CD4-positive, alpha-beta T cell treated with Interleukin-1 beta for 1 hour (primary cell): ENCODE results near the gene PANX2.
A peak's percentile ranks its signal among the peaks of the same experiment; 100 is the strongest.

Experiments
- DNase-seq, 2 donors: peaks; one replicate each; pipeline ENCODE4 v3.0.0-alpha.2; 2020 to 2022

The PANX2 gene

DNA sequence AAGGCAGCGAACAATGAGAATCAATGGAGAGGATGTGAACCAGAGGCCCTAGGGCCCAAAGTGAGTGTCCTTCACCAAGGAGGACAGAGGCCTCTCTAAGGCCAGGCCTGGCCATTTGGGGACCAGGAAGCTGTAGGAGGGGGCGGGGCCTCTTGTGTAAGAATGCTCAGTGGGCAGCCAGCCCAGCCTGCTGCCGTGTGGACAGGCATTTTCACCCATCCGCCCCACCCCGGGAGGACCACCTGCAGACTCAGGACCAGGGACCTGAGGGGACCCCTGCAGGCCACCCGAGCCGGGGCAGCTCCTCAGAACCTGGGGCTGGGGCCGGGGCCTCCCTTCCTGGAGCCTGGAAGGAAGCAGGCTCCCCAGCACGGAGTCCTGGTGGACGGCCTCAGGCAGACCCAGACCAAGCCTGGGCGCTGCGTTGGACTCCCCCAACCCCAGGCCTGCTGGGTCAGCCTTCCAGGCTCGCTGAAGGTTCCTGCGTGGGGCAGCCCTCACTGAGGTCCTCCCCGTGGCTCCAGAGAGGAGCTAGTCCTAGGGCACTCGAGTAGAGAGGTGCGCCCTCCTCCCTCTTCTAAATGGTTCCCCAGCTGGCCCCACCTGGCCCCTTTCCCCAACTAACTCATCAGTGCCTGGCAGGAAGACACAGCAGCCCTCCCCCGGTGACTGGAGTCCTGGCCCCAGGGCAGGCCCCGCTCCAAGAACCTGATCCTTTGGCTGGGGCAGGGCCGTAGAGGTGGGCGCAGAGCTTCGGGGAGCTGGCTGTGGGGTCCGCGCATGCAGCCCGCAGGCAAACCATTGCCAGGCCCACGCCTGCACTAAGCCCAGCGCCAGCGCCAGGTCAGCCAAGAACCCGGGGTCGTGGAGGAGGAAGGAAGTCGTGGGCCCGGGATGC lies 13.7 kb downstream of the PANX2 start:
- no peak for DNase-seq

DNA sequence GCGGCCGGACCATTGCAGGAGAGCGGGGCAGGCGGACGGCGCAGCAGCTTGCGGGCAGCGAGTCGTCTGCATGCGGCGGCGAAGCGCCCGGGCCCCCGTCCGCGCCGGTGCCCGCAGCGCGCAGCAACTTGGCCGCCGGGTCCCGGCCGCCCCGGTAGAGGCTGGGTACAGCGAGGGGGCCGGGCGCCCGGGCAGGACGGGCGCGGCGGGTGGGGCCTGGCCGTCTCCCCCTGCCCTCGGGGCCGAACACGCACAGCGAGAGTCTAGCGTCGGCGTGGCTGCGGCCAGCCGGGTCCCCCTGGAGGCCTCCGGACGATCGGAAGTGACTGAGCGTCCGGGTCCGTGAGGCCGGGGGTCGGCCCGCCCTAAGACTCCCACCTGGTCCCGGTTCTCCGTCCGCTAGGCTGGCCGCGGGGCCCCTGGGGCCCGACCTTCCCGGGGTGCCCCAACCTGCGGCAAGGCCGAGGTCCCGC lies 14.4 kb downstream of the PANX2 start:
- no peak for DNase-seq

DNA sequence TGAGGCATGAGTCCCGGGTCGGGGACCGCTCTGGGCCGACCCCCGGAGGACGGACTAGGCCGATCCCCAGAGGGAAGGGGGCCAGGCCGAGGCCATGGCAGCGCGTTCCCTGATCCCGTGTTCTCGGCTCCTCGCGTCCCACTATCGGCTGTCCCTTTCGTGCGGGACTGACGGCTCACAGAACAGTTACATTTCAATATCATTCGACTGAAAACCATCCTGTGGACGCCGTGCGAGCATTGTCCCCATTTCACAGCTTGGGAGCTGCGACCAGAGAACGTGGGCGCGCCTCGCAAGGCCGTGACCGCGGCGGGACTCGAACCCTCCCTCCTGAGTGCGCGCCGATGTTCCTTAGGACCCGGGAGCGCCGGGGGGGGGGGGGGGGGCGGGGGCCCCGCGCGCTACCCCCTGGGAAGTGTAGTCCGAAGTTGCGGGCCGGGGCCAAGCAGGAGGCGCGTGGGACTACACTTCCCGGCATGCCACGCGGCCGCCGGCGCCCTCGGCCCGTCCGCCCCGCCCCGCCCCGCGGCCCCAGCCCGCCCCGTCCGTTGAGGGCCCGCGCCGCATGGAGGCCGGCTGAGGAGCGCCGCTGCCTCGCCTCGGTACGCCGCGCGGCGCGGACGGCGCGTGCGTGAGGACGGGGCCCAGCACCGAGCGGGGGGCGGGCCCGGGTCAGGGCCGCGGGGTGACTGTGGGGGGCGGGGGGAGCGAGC lies 15.0 kb downstream of the PANX2 start, which contains the start of gene TRABD:
TSS of gene TRABD (plus strand) at position 539 of the 713 bp plus-strand sequence. CDS start 7,148 bp downstream, outside the sequence.
- DNase-seq, result peak; percentile 91 to 92

DNA sequence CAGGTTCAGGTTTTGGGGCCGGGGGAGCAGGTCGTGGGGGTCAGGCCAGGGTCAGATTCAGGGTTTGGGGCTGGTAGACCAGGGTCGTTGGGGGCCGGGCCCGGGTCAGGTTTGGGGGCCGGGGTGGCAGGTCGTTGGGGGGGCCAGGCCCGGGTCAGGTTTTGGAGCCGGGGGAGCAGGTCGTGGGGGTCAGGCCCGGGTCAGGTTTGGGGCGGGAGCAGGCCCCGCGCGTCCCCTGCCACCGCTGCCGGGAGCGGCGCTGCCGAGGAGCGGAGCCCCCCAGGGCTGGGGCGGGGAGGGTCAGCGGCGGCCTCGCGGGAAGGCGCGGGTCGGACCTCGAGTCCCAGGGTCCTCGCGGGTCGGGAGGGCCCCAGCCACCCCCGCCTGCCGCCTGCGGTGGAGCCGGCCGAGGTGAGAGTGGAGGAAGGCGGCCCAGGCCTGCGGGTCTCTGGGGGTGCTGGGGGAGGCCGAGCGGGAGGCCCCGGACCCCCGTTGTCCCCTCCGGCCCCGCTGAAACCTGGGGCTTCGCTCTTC lies 15.7 kb downstream of the PANX2 start:
- DNase-seq, result no peak

DNA sequence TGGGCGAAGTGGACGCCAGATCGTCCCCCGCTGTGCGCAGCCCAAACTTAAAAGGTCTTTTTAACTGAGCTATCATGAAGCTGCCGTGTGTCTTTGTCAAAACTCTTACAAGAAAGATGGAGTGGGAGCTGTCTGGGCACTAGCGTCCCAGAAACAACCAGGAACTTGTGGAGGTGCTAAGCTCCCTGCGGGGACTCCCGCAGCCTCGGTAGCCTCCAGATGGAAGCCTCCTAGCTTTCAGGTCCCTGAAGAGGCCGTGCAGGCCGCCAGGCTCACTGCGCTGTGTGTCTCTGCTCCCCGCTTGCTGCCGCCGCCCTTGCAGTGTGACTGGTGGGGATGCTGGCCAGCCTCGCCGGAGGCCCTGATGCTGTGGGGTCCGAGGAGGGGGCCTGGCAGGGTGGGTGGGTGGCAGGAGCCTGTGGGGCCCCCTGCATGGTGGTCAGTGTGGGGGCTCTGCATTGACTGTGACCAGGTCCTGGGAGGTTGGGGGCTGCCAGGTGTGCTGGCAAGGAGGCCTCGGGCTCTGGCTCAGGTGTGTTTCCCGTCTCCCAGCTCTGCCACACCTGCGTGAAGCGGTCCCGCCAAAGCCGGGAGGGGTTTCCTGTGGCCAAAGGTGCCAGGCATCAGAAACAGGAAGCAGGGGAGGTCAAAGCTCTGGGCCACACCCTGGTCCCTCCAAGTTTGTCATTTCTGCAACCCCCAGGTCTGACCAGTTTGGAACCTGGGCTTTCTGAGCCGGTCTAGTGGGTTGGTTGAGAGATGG lies 16.4 kb downstream of the PANX2 start:
- peak; percentile 39 to 45 for DNase-seq

DNA sequence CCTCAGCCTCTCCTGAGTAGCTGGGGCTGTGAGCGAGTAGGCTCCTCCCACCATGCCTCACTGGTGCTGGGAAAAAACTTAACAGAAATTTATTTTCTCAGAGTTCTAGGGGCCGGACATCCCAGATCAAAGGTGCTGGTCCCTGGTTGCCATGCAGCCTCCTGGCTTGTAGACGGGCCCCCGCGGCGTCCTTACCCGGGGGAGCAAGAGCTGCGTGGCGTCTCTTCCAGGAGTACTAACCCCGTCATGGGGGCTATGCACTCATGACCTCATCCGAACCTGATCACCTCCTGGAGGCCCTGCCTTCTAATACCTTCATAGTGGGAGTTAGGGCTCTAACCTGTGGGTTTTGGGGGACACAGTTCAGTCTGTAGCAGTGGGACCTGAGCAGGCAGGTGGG lies 17.8 kb downstream of the PANX2 start:
- DNase-seq, result no peak

DNA sequence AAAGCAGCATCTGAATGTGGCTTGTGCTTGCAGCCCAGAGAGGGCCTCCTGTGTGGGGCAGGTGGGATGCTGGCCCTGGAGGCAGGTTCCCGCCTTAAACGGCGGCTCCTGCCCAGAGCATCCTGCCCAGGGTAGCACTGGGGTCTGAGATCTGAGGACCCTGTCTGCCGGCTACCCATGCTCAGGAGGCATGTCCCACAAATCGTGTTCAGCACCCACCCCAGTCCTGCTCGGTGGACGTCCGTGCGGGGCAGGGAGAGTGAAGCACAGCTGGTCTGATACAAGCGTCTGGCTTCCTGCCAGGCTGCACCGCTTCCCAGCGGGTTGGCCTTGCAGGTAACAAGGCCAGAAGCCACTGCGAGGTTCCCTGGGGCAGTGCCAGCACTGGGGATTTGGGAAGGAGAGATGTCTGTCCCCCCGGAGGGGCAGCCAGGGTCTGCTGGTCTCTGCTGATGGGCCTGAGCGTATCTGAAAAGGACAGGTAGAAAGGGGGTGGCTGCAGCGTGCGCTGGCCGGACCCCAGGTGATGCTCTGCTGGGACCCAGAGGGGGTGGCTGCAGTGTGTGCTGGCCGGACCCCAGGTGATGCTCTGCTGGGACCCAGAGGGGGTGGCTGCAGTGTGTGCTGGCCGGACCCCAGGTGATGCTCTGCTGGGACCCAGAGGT lies 18.8 kb downstream of the PANX2 start:
- no peak for DNase-seq

DNA sequence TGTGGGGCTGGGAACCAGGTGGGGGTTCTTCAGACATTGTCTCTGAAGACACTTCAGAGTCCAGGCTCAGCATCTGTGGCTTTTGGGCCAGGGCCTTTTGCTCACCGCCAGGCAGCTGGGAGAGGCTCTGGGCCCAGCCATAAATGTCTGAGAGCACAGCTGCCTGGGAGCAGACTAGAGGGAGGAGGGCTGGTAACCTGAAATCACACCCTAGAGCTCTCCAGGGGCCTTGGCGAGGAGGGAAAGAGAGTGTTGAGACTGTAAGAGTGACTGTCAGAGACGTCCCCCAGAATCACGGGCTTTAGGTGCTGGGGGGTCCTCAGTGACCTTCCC lies 19.3 kb downstream of the PANX2 start:
- DNase-seq, result no peak

DNA sequence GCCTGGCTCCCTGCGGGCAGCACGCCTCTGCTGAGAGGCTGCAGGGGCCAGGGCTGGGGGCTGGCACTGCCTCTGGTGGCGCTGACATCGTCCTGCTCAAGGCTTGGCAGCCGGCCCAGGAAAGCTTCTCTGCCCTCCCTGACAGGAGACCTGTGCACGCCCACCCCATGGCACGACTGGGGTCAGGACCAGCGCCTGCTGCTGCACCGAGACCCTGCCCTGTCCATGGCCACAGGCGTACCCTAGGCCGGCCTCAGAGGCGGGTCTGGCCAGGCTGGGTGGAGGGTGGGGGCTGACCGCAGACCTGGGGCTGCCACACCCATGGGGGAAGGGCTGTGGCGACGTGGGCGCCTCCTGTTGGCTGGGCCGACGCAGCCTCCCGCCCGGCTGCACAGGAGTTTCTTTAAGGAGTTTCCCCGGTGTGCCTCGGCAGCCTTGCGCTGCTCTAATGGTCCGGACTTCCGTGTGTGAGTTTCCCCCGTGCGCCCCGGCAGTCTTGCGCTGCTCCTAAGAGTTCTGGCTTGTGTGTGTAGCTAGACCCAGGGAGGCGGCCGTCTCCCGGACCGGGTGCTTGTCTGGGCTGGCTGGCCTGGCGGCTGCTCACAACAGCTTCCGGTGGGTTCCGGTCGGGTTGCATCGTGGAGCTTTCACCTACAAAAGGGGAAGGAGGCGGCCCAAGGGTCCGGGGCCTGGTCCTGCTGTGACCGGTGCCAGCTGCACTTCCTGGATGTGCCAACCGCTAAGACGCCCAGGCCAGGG lies 19.8 kb downstream of the PANX2 start:
- peak; percentile 88 to 91 for DNase-seq

DNA sequence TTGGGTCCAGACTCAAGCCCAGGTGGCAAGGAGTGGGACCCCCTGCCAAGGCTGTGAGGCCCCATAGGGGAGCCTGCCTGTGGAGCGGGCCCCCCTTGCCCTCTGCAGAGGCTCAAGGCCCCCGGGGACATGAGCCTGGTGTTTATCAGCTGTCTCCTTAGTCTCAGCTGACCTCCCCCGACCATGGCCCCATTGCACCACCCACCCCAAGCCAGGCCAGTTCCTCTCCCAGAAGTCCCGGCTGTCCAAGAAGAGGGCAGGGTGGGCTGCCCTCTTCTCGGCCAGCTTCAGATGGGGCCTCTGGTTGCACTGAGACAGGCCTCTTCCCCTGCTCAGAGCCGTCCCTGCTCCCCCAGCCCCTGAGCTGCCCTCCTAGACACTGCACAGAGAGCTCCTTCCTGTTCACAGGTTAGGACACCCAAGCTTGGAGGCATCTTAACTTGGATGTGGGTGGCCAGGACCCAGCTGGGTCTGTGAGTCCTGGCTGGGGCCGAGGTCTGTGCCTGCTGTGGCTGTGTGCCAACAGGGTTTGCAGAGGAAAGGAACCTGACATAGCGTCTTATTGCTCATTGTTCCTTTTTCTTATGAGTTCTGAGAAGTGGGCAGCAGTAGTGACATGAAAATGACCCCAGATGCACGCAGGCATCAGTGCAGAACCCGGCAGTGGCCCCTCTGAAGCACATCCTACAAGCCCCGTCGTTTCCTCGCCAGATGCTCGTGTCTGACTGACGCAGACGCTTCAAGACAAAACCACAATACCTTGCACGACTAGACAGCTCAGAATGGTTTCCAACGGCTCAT lies 20.6 kb downstream of the PANX2 start:
- DNase-seq, result peak; percentile 79 to 93

DNA sequence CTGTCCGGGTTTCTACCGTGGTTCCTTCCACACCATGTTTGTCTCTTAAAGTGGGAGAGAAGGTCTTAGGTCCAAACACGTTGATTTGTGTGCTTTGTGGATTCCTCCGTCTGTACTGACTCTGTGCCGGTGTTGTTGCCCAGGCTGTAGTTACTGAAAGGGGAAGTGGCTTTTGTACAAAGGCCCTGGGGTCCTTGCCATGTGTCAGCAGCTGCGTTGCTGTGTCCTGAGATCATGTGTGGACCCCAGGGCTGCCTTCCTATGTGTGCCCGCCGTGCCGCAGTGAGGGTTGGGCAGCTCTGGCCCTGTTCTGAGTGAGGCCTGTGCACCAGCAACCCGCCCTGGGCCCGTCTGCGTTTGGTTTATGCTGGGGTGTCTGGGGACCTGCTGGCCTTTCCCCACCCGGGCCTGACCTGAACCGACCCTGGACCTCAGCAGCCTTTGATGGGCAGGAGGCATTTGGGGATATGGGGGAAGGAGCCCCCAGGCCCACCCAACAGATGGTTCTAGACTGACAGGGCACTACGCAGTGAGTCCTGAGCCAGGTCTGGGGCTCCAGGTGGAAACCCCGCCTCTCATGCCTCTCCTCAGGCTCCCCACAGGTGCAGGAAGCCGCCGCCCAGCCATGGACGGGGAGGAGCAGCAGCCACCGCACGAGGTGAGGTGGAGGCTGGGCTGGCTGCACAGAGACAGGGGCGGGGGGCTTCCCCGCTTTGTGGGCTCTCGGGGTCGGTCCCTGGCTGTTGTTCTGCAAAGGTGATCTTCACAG lies 22.1 kb downstream of the PANX2 start:
- peak; percentile 65 to 77 for DNase-seq

DNA sequence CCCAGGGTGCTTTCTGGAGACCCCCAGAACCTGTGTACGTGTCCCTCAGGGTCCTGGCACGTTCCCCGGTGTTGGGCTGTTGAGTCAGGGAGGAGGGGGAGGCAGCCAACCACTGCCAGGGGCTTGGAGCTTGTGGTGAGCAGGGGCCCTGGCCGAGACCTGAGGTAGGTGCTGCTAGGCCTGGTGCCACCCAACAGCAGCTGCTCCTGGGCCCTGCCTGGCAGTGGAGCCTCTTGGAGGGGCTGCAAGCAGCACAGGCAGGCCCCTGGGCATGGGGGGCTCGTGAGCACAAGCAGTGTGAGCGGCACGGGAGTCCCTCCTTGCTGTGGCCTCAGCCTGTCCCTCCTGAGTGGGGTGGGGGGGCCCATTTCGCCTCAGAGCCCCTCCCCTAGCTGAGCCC lies 23.1 kb downstream of the PANX2 start:
- DNase-seq, result no peak

DNA sequence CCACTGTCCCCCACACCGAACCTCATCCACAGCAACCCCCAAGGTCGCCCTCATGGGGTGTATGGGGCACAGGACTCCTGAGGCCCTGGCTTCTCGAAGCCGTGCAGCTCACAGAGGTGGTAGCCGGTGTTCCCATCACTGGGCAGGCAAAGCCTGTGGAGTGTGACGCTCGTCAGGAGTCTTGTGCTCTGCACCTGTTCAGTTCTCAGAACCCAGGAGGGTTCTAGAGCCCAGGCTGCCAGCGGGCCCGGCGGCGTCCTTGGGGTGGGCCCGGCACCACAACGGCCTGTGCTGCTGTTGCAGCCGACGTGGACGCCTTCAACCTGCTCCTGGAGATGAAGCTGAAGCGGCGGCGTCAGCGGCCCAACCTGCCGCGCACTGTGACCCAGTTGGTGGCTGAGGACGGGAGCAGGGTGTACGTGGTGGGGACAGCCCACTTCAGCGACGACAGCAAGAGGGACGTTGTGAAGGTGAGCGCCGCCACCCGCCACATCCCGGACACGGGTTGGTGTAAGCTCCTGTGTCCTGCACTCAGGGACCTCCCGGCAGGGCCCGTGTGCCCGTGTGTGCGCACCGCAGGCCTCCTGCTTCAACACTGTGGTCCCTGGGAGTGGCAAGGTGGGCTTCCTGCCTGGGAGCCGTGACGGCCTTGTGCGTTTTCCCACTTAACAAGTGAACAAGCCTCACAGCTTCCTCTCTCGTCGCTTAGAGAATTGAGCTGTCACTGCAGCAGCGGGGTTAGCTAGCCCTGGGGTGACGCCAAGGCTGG lies 23.7 kb downstream of the PANX2 start:
- no peak for DNase-seq

DNA sequence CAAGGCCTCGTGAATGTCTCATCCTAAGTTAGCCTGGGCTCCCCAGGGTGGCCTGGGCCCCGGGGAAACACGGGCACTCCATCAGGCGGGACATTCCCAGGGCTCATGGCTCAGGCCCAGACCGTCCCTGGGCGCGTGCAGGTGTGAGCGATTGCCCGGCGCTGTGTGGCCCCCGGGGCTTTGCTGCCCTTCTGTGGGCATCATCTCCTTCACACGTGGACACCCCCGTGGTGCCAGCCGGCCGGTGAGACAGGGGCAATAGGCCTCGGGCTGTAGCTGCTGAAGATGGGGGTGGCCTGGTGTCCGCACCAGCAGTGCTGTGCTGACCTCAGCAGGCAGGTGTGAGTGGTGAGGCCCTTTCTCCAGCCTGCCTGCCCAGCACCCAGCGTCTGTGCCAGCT lies 25.7 kb downstream of the PANX2 start:
- no peak for DNase-seq

DNA sequence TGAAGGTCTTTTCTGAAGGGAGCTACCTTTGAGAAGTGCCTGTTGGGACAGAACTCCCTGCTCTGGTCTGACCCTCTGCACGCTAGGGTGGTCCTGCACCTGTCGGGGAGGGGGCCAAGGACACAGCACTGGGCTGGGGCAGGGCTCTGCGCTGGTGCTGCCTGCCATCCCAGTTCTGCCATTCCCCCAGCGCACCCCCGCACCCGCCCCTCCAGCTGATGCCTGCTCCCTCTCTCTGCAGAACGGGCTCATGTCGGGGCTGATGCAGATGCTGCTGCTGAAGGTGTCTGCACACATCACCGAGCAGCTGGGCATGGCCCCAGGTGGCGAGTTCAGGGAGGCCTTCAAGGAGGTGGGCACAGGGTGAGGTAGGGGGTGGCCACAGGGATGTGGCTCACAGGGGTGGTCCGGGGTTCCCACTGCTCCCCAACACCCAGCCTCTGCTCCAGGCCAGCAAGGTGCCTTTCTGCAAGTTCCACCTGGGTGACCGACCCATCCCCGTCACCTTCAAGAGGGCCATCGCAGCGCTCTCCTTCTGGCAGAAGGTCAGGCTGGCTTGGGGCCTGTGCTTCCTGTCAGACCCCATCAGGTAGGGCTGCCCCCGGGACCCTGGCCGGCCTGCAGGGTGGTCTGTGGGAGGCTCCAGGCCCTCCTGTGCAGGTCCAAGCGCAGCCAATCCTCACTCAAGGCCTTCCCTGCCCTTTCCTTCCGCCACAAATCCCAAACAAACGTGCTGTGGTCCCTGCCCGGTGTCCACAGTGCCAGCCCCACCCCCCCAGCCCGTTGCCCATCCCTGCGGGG lies 26.7 kb downstream of the PANX2 start:
- DNase-seq, result no peak

DNA sequence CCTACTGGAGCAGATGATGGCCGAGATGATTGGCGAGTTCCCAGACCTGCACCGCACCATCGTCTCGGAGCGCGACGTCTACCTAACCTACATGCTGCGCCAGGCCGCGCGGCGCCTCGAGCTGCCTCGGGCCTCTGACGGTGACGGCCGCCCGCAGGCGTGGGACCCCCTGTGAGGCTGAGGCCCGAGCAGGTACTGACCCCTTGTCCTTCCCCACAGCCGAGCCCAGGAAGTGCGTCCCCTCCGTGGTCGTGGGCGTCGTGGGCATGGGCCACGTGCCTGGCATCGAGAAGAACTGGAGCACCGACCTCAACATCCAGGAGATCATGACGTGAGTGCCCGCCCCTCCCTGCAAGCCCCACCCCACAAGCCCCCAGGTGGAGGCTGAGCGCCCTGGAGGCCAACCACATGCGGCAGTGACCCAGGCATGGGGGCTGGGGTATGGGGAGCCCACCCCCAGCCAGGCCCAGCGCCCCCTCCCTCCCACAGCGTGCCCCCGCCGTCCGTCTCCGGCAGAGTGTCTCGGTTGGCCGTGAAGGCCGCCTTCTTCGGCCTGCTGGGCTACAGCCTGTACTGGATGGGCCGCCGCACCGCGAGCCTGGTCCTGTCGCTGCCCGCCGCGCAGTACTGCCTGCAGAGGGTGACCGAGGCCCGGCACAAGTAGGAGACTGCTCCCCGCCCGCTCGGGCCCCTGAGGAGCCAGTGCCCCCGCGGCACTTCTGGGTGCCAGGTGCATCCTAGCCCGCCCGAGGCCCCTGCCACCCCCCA lies 27.5 kb downstream of the PANX2 start:
- DNase-seq, result no peak

DNA sequence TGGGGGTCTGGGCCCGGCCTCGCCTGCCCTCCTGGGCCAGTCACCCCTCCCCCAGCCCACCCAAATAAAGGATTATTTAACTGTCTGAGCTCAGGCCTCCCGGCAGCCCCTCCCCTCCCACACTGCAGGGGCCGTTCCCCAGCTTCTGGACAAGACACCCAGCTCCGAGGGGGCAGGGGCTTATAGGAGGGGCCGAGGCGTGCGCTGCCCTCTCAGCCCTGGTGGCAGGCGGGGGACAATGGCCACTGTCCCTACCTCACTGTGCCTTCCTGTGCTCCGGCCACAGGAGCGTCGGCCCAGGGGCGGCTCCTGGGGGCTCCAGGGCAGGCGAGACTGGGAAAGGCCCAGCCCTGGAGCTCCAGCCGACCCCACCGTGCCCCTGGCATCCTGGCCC lies 28.1 kb downstream of the PANX2 start:
- DNase-seq, result no peak
